PC-9 (cell line): ENCODE results near the gene ERRFI1. TPM values are rescaled to one million over a fixed set of nuclear protein-coding genes. Genes with fewer than 3 reads are reported as not detected.

Source experiments
- BruUV-seq: library from RNA; stranded (reverse); fragments of 400-500 nt; replicated peaks from 2 replicates; lab custom pipeline; 2021; lab: Mats Ljungman, UMichigan
- CTCF ChIA-PET: fragments of 300-600 bp; sonication (Branson Sonifier 250); formaldehyde crosslinking; loops from one replicate; lab custom pipeline; 2022; ENCODE audit warnings: antibody characterized with exemption; lab: Charles Lee
- POLR2A ChIA-PET: fragments of 300-600 bp; sonication (Branson Sonifier 250); formaldehyde crosslinking; loops from one replicate; lab custom pipeline; 2022; ENCODE audit warnings: antibody characterized with exemption; ENCODE audit not compliant: unreplicated experiment; lab: Charles Lee
- DNase-seq, 2 experiments: peaks; one replicate each; pipeline versions ENCODE4 v3.0.0 to v3.0.0-alpha.2; 2015 to 2022; ENCODE audit warnings: mixed read lengths in 1 of 2
- H2AFZ ChIP-seq: fragments of 200-600 bp; sonication (generic); 2 replicates; pipeline ENCODE4 v1.8.1; 2017; ENCODE audit warnings: antibody characterized with exemption
- H3F3A ChIP-seq: fragments of 200-600 bp; sonication (generic); 2 replicates; pipeline ENCODE4 v1.8.1; 2017; ENCODE audit warnings: antibody characterized with exemption, mild to moderate bottlenecking, low read depth; ENCODE audit not compliant: insufficient read depth
- H3K27ac ChIP-seq: fragments of 200-600 bp; sonication (generic); 2 replicates; pipeline ENCODE4 v1.6.1; 2016; ENCODE audit warnings: mixed run types
- H3K27me3 ChIP-seq: fragments of 200-600 bp; sonication (generic); 2 replicates; pipeline ENCODE4 v1.6.1; 2016; ENCODE audit warnings: low read depth, mixed run types; ENCODE audit not compliant: insufficient read depth
- H3K36me3 ChIP-seq: fragments of 200-600 bp; sonication (generic); 2 replicates; pipeline ENCODE4 v1.6.1; 2016; ENCODE audit warnings: low read depth, mixed run types
- H3K4me1 ChIP-seq: fragments of 200-600 bp; sonication (generic); replicated peaks from 2 replicates; pipeline ENCODE4 v1.6.1; 2016; ENCODE audit warnings: mixed run types; ENCODE audit not compliant: insufficient read depth
- H3K4me2 ChIP-seq: fragments of 200-600 bp; sonication (generic); 2 replicates; pipeline ENCODE4 v1.6.1; 2017; ENCODE audit warnings: mixed run types
- H3K4me3 ChIP-seq: fragments of 200-600 bp; sonication (generic); 2 replicates; pipeline ENCODE4 v1.6.1; 2016; ENCODE audit warnings: mixed run types
- H3K79me2 ChIP-seq: fragments of 200-600 bp; sonication (generic); 2 replicates; pipeline ENCODE4 v1.6.1; 2017; ENCODE audit warnings: low read depth, mixed run types
- H3K9me2 ChIP-seq: fragments of 200-600 bp; sonication (generic); 2 replicates; pipeline ENCODE4 v1.8.1; 2017; ENCODE audit warnings: mild to moderate bottlenecking; ENCODE audit not compliant: insufficient read depth
- H3K9me3 ChIP-seq: fragments of 200-600 bp; sonication (generic); 2 replicates; pipeline ENCODE4 v1.8.1; 2016; ENCODE audit warnings: low read depth; ENCODE audit not compliant: insufficient read depth
- H4K20me1 ChIP-seq: fragments of 200-600 bp; sonication (generic); 2 replicates; pipeline ENCODE4 v1.8.1; 2017; ENCODE audit not compliant: insufficient read depth
- CTCF ChIP-seq: fragments of 200-600 bp; sonication (generic); conservative IDR thresholded peaks from 2 replicates; pipeline ENCODE4 v1.6.1; 2017; ENCODE audit warnings: mixed run types, antibody characterized with exemption, mild to moderate bottlenecking, moderate library complexity
- EZH2 ChIP-seq: fragments of 200-600 bp; sonication (generic); IDR thresholded peaks from 2 replicates; pipeline ENCODE4 v1.8.0; 2017; ENCODE audit warnings: antibody characterized with exemption, low read depth
- intact Hi-C: fragments of 100-400 bp; cut with micrococcal nuclease; formaldehyde crosslinking; loops from one replicate; pipeline ENCODE4 v1.10.0; 2022; ENCODE audit not compliant: unreplicated experiment
- total RNA-seq: library from RNA; stranded (reverse); gene quantifications from 2 replicates; pipeline ENCODE4 v1.2.3, GENCODE V29; 2021

Gene ERRFI1
- total RNA-seq, 1 experiment from 2014 or later, result 44.9 TPM

- Histone ChIP-seq H3K9me3 (no peaks in the 10 kb centered on the region), H3K4me1 (peaks cover 69% of the 10 kb centered on the region), H3K36me3 (peaks cover 69% of the 10 kb centered on the region), H4K20me1 (peaks cover 94% of the 10 kb centered on the region), H3K79me2 (peaks cover 100% of the 10 kb centered on the region), H2AFZ (no peak overlapping the region), H3K27ac (peak overlapping the region; percentile 90), H3K27me3 (no peaks in the 10 kb centered on the region), H3K9me2 (no peaks in the 10 kb centered on the region), H3K4me2 (peak overlapping the region; percentile 91), H3K4me3 (peak overlapping the region; percentile 91; the same call in 1 of the 2 replicates), H3F3A (peaks cover 98% of the 10 kb centered on the region)
- ChIA-PET CTCF (interaction anchor here (0.5 to 1.6 kb wide), 7 partner anchors 11 to 296 kb away, joined by 3 to 7 read pairs (median 4); no protein-coding TSS in a partner anchor), POLR2A (interaction anchor here (0.5 to 1.2 kb wide), 12 partner anchors 11 to 324 kb away, joined by 3 to 17 read pairs (median 5); no protein-coding TSS in a partner anchor)
- DNase-seq, result peak; percentile 67 to 79
- no TSS peak for BruUV-seq
- TF ChIP-seq CTCF, result no peak
- TF ChIP-seq EZH2, result no peak
- intact Hi-C loops, result loop anchor here (1.0 to 5.0 kb wide), 5 partner anchors 11 to 241 kb away; no protein-coding TSS in a partner anchor
Observed at GRCh38 chr1:8017495-8018197, 8.5 kb downstream of the ERRFI1 start.

DNA sequence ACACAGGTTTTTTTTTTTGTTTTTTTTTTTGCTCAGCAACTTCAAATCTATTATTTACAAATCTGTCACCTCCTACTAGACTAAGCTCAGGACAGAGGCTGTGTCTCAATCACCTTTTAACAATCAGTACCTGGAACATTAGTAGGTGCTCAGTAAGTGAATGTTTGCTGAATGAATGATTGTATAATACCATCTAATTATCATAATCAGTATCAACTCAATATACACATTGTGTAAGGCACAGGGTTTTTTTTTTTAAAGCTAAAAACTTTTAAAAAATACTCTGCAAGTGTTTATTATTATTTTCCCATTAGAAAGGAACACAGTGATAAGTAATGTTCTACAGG is 9.2 kb downstream of the ERRFI1 start:
- CTCF ChIA-PET, result interaction anchor here (0.5 to 1.6 kb wide), 7 partner anchors 11 to 297 kb away, joined by 3 to 8 read pairs (median 4); no protein-coding TSS in a partner anchor
- peak overlapping the region; percentile 91 for H3K4me2 ChIP-seq
- POLR2A ChIA-PET, result interaction anchor here (0.6 to 1.2 kb wide), 12 partner anchors 11 to 325 kb away, joined by 3 to 24 read pairs (median 6); no protein-coding TSS in a partner anchor
- no peaks in the 10 kb centered on the region for H3K9me2 ChIP-seq
- peaks cover 69% of the 10 kb centered on the region for H3K36me3 ChIP-seq
- intact Hi-C loops, result loop anchor here (1.0 to 5.0 kb wide), 5 partner anchors 11 to 242 kb away; no protein-coding TSS in a partner anchor
- peaks cover 72% of the 10 kb centered on the region for H3K4me1 ChIP-seq
- H4K20me1 ChIP-seq, result peaks cover 94% of the 10 kb centered on the region
- H3F3A ChIP-seq, result peaks cover 98% of the 10 kb centered on the region
- no peaks in the 10 kb centered on the region for H3K27me3 ChIP-seq
- no peak for DNase-seq
- peak overlapping the region; percentile 90 for H3K27ac ChIP-seq
- TF ChIP-seq EZH2 (no peak), CTCF (no peak)
- peak overlapping the region; percentile 91; the same call in 1 of the 2 replicates for H3K4me3 ChIP-seq
- no TSS peak for BruUV-seq
- peaks cover 100% of the 10 kb centered on the region for H3K79me2 ChIP-seq
- H2AFZ ChIP-seq, result no peak overlapping the region
- H3K9me3 ChIP-seq, result no peaks in the 10 kb centered on the region

DNA sequence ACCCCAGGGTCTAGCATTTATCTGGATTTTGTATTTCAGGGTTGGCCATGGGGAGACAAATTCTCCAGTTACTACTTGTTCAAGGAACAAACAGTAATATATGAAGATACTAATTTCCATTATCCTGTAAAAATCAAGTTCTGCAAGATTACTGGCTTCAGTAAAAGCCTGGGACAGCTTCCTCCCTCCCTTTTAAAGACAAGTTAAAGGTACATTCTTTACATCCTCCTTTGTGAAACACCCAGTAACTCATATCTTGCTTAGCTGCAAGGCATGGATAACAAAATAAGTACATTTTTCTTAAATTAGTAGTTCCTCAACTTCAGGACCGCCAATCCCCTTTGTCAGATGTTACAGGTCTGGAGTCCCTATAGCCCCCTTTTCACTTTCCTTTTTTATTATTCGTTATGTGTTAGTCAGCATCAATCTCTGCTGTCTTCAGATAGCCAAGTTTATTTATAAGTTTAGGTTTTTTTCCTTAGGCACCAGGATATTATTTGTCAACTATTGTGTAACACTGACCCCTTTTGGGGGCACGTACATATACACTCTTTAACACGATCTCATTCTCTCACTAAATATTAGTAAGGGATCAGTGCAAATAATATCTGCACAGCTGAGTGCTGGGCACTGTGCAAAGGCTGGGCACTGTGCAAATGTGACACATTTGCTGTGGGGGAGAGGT is 9.8 kb downstream of the ERRFI1 start:
- BruUV-seq, result no TSS peak
- no peak overlapping the region for H2AFZ ChIP-seq
- H3K9me2 ChIP-seq, result no peaks in the 10 kb centered on the region
- intact Hi-C loops, result loop anchor here (2.0 to 5.0 kb wide), 3 partner anchors 121 to 242 kb away; no protein-coding TSS in a partner anchor
- peaks cover 69% of the 10 kb centered on the region for H3K36me3 ChIP-seq
- H3K79me2 ChIP-seq, result peaks cover 100% of the 10 kb centered on the region
- H3K27ac ChIP-seq, result peak overlapping the region; percentile 90
- peak overlapping the region; percentile 91; the same call in 1 of the 2 replicates for H3K4me3 ChIP-seq
- H3F3A ChIP-seq, result peaks cover 98% of the 10 kb centered on the region
- no peaks in the 10 kb centered on the region for H3K27me3 ChIP-seq
- POLR2A ChIA-PET, result interaction anchor here (0.6 to 1.2 kb wide), 6 partner anchors 12 to 247 kb away, joined by 3 to 24 read pairs (median 10); no protein-coding TSS in a partner anchor
- CTCF ChIA-PET, result interaction anchor here (0.8 to 1.6 kb wide), 4 partner anchors 12 to 298 kb away, joined by 4 to 8 read pairs (median 6); no protein-coding TSS in a partner anchor
- peaks cover 77% of the 10 kb centered on the region for H3K4me1 ChIP-seq
- DNase-seq, result no peak
- peak overlapping the region; percentile 91 for H3K4me2 ChIP-seq
- peaks cover 94% of the 10 kb centered on the region for H4K20me1 ChIP-seq
- TF ChIP-seq EZH2 (no peak), CTCF (no peak)
- H3K9me3 ChIP-seq, result no peaks in the 10 kb centered on the region
